K562 (cell line): ENCODE results near the gene OR8U1. TPM values are rescaled to one million over a fixed set of nuclear protein-coding genes. Genes with fewer than 3 reads are reported as not detected.

Experiments used
- ATAC-seq: fragments of 200-7000 bp; cut with Tn5 transposase; 3 replicates; pipeline ENCODE4 v1.9.1; 2020; ENCODE audit warnings: moderate library complexity
- BruUV-seq: library from RNA; stranded (reverse); fragments of 400-500 nt; replicated peaks from 2 replicates; lab custom pipeline; 2021; lab: Mats Ljungman, UMichigan
- CTCF ChIA-PET: fragments of 300-600 bp; formaldehyde crosslinking; extraction: SDS; loops from one replicate; lab custom pipeline; 2021; ENCODE audit warnings: low intra/inter-chr PET ratio; lab: Yijun Ruan, JAX
- POLR2A ChIA-PET: fragments of 300-600, 350-650 bp; sonication (Branson Sonifier 250); formaldehyde crosslinking; extraction: SDS; loops from one replicate; lab custom pipeline; 2021; ENCODE audit warnings: antibody characterized with exemption, inconsistent platforms; lab: Yijun Ruan, JAX
- DNase-seq, 4 experiments: peaks; one replicate each; pipeline versions ENCODE4 v3.0.0 to v3.0.0-alpha.2; 2011 to 2018; ENCODE audit warnings: low spot score in 3 of 4, mixed read lengths in 3 of 4; ENCODE audit errors: extremely low read depth in 1 of 4
- FAIRE-seq: peaks from 2 replicates; lab custom pipeline; 2011; peaks lifted over from hg19 to GRCh38; lab: Jason Lieb, UNC
- H2AFZ ChIP-seq: 2 replicates; pipeline ENCODE4 v1.6.0; 2011; ENCODE audit warnings: low read depth, low read length, control low read depth, inconsistent platforms
- H3K27ac ChIP-seq: fragments of 200-600 bp; 3 replicates; pipeline ENCODE4 v1.8.0; 2011; ENCODE audit warnings: low read depth, mild to moderate bottlenecking, control low read depth, inconsistent platforms, low read length, moderate library complexity, mixed read lengths; ENCODE audit errors: extremely low read depth
- H3K27me3 ChIP-seq, 2 experiments: fragments of 300-600 bp in 1 of 2; 2 replicates in 1 of 2; 3 replicates in 1 of 2; pipeline versions ENCODE4 v1.6.0 to v1.8.0; 2011; ENCODE audit warnings: inconsistent platforms in 2 of 2, low read length in 2 of 2, mild to moderate bottlenecking in 1 of 2, mixed read lengths in 1 of 2, moderate library complexity in 1 of 2; ENCODE audit not compliant: control insufficient read depth in 2 of 2, insufficient read depth in 2 of 2
- H3K36me3 ChIP-seq: fragments of 300-600 bp; 3 replicates; pipeline ENCODE4 v1.8.0; 2011; ENCODE audit warnings: mild to moderate bottlenecking, low read length, inconsistent platforms; ENCODE audit not compliant: control insufficient read depth, insufficient read depth
- H3K4me1 ChIP-seq, 2 experiments: fragments of 200-600 bp in 1 of 2; replicated peaks in 1 of 2; 2 replicates in 1 of 2; 3 replicates in 1 of 2; pipeline versions ENCODE4 v1.5.1 to v1.8.0; 2011; ENCODE audit warnings: inconsistent platforms in 2 of 2, low read length in 2 of 2, mild to moderate bottlenecking in 1 of 2, mixed read lengths in 1 of 2, moderate library complexity in 1 of 2; ENCODE audit not compliant: control insufficient read depth in 2 of 2, insufficient read depth in 2 of 2
- H3K4me2 ChIP-seq: 2 replicates; pipeline ENCODE4 v1.6.1; 2011; ENCODE audit warnings: low read length, control low read depth, inconsistent platforms, mixed read lengths; ENCODE audit not compliant: insufficient read depth
- H3K4me3 ChIP-seq: fragments of 200-600 bp; sonication (generic), shearing (Covaris generic); 2 replicates; pipeline ENCODE4 v1.5.1; 2016; ENCODE audit warnings: control low read depth, inconsistent platforms
- H3K79me2 ChIP-seq: fragments of 200-600 bp; 3 replicates; pipeline ENCODE4 v1.8.0; 2011; ENCODE audit warnings: low read length, inconsistent platforms; ENCODE audit not compliant: control insufficient read depth, insufficient read depth
- H3K9ac ChIP-seq, 2 experiments: 2 replicates each; pipeline versions ENCODE4 v1.6.0 to v1.6.1; 2011; ENCODE audit warnings: low read depth in 2 of 2, low read length in 2 of 2, control low read depth in 1 of 2, inconsistent platforms in 1 of 2, mild to moderate bottlenecking in 1 of 2, mixed read lengths in 1 of 2; ENCODE audit not compliant: insufficient read depth in 1 of 2
- H3K9me1 ChIP-seq: one replicate; pipeline ENCODE4 v1.6.0; 2011; ENCODE audit warnings: inconsistent platforms, mild to moderate bottlenecking, low read length, moderate library complexity; ENCODE audit not compliant: control insufficient read depth, insufficient read depth
- H3K9me3 ChIP-seq: replicated peaks from 2 replicates; pipeline ENCODE4 v1.5.1; 2011; ENCODE audit warnings: low read depth, low read length, inconsistent platforms; ENCODE audit not compliant: control insufficient read depth, insufficient read depth
- H4K20me1 ChIP-seq: replicated peaks from 2 replicates; pipeline ENCODE4 v1.6.1; 2011; ENCODE audit warnings: low read length, inconsistent platforms, mixed read lengths; ENCODE audit not compliant: control insufficient read depth, insufficient read depth
- BDP1 ChIP-seq: IDR thresholded peaks from 3 replicates; pipeline ENCODE4 v1.6.1; 2011; ENCODE audit not compliant: insufficient read length, insufficient read depth
- C11orf30 ChIP-seq: fragments of 450-650 bp; IDR thresholded peaks from 2 replicates; pipeline ENCODE4 v1.6.1; 2016; ENCODE audit warnings: low read depth, mild to moderate bottlenecking
- CREB3L1 ChIP-seq: fragments of 450-650 bp; IDR thresholded peaks from 2 replicates; pipeline ENCODE4 v1.6.1; 2014; ENCODE audit warnings: low read depth, mild to moderate bottlenecking, moderate library complexity, borderline replicate concordance
- DEAF1 ChIP-seq: fragments of 450-650 bp; formaldehyde crosslinking; IDR thresholded peaks from 2 replicates; pipeline ENCODE4 v1.4.0; 2020; ENCODE audit warnings: mild to moderate bottlenecking, moderate library complexity
- FOS ChIP-seq: IDR thresholded peaks from 3 replicates; pipeline ENCODE4 v1.6.1; 2011; ENCODE audit not compliant: insufficient read length; ENCODE audit errors: extremely low read depth
- FOXK2 ChIP-seq, 2 experiments: fragments of 450-650 bp; IDR thresholded peaks in 1 of 2; conservative IDR thresholded peaks in 1 of 2; 2 replicates each; pipeline ENCODE4 v1.6.1; 2016; ENCODE audit warnings: low read depth in 2 of 2, mild to moderate bottlenecking in 1 of 2
- GTF2B ChIP-seq: IDR thresholded peaks from 2 replicates; pipeline ENCODE4 v1.6.1; 2011; ENCODE audit not compliant: insufficient read length; ENCODE audit errors: extremely low read depth
- GTF2E2 ChIP-seq: fragments of 200-800 bp; sonication (Bioruptor generic); IDR thresholded peaks from 2 replicates; pipeline ENCODE4 v1.6.1; 2016; ENCODE audit warnings: missing genetic modification characterization, missing compliant biosample characterization
- RB1 ChIP-seq: fragments of 450-650 bp; IDR thresholded peaks from 2 replicates; pipeline ENCODE4 v1.6.1; 2017; ENCODE audit warnings: low read depth, mild to moderate bottlenecking
- VEZF1 ChIP-seq: fragments of 200-800 bp; sonication (Bioruptor generic); IDR thresholded peaks from 2 replicates; pipeline ENCODE4 v1.6.1; 2017; ENCODE audit warnings: missing genetic modification characterization, missing compliant biosample characterization
- ZNF395 ChIP-seq: fragments of 200-800 bp; sonication (Bioruptor generic); IDR thresholded peaks from 2 replicates; pipeline ENCODE4 v1.6.1; 2017; ENCODE audit warnings: missing genetic modification characterization, missing compliant biosample characterization
- ZNF785 ChIP-seq: fragments of 250-450 bp; sonication (Bioruptor Pico); IDR thresholded peaks from 2 replicates; pipeline ENCODE4 v1.4.0; 2020; ENCODE audit warnings: mild to moderate bottlenecking
- WGBS: fragments of 100-300 bp; shearing (Covaris generic); methylation state at CpG from one replicate; pipeline ENCODE4 v1.1.6; 2016; ENCODE audit warnings: low coverage, mixed read lengths; ENCODE audit not compliant: insufficient coverage; ENCODE audit errors: missing lambda C conversion rate; 5-methylcytosine and 5-hydroxymethylcytosine counted together
- in situ Hi-C: fragments of 300-500 bp; cut with MboI; formaldehyde crosslinking; loops from 4 replicates; pipeline ENCODE4 v1.15.0; 2018; ENCODE audit warnings: inconsistent platforms, mixed read lengths
- intact Hi-C: fragments of 100-400 bp; cut with micrococcal nuclease; formaldehyde crosslinking; loops from 2 replicates; pipeline ENCODE4 v1.14.2; 2022
- polyA plus RNA-seq, 8 experiments: library from polyadenylated mRNA; depleted of rRNA in 4 of 8; stranded (reverse) in 5 of 8; unstranded in 3 of 8; fragments of >200 nt; fragmentation: Nextera tagmentation in 2 of 8; fragmentation: Illumina TruSeq in 1 of 8; extraction: Ambion mirVana in 2 of 8; extraction: Trizol in 1 of 8; gene quantifications; 2 replicates each; pipeline versions ENCODE4 v1.2.1 to v1.2.3, GENCODE V29; 2011 to 2014; ENCODE audit warnings: inconsistent platforms in 1 of 8, missing spikeins in 1 of 8
- total RNA-seq, 7 experiments: library from RNA; depleted of rRNA in 6 of 7; stranded (reverse); fragments of >200 nt in 6 of 7; fragmentation: Illumina TruSeq in 2 of 7; extraction: Trizol in 2 of 7; gene quantifications; 2 replicates each; pipeline versions ENCODE4 v1.2.1 to v1.2.3, GENCODE V29; 2011 to 2021; ENCODE audit warnings: low replicate concordance in 1 of 7

The OR8U1 gene
- total and polyA plus RNA-seq, 9 of the 15 experiments (the other 6 are each of a cell fraction or from before 2014, with no cell fraction given) = not detected

- TF ChIP-seq C11orf30 (no peak), DEAF1 (CRISPR knock-in tag) (no peak), FOXK2 (conservative IDR thresholded peaks at IDR 0.05 in 1 of 2, IDR thresholded peaks at IDR 0.05 in 1 of 2; ENCODE audit: low read depth in 2 of 2) (no peak), GTF2E2 (tag) (no peak), BDP1 (no peak)
Measured at GRCh38 chr11:56375324-56375723, at the start of gene OR8U1 (continued).

GRCh38 chr11:56331861-56332491 is 43.4 kb upstream of the OR8U1 start:
- DNase-seq (no peak), FAIRE-seq (no peak), ATAC-seq (no peak)
- ChIA-PET CTCF (no interaction called here), POLR2A (no interaction called here)
- Histone ChIP-seq H2AFZ (no peak overlapping the region), H3K4me3 (no peak overlapping the region), H3K4me1 (no peaks in the 10 kb centered on the region), H3K9me1 (no peaks in the 10 kb centered on the region), H3K9ac (no peak overlapping the region), H3K27me3 (no peaks in the 10 kb centered on the region), H3K4me2 (no peak overlapping the region), H3K79me2 (no peaks in the 10 kb centered on the region), H4K20me1 (no peaks in the 10 kb centered on the region), H3K27ac (no peak overlapping the region), H3K9me3 (no peaks in the 10 kb centered on the region), H3K36me3 (no peaks in the 10 kb centered on the region)
- intact Hi-C loops (no loop called here), in situ Hi-C loops (no loop called here)
- BruUV-seq = no TSS peak
- 1% methylated on average over 26 of the region's 34 CpGs for WGBS
- TF ChIP-seq ZNF395 = no peak
- no peak for TF ChIP-seq VEZF1
- TF ChIP-seq ZNF785 (CRISPR knock-in tag) = no peak
- TF ChIP-seq RB1 = no peak
- TF ChIP-seq GTF2B = no peak
- TF ChIP-seq CREB3L1 = no peak
- no peak for TF ChIP-seq FOS
